ENCODE measurements around the gene LNPEP. TPM values are rescaled to one million over a fixed set of nuclear protein-coding genes. Genes with fewer than 3 reads are reported as not detected.

LNPEP gene
- total RNA-seq, 1 donor from 2014 or later: 19.6 TPM

DNA sequence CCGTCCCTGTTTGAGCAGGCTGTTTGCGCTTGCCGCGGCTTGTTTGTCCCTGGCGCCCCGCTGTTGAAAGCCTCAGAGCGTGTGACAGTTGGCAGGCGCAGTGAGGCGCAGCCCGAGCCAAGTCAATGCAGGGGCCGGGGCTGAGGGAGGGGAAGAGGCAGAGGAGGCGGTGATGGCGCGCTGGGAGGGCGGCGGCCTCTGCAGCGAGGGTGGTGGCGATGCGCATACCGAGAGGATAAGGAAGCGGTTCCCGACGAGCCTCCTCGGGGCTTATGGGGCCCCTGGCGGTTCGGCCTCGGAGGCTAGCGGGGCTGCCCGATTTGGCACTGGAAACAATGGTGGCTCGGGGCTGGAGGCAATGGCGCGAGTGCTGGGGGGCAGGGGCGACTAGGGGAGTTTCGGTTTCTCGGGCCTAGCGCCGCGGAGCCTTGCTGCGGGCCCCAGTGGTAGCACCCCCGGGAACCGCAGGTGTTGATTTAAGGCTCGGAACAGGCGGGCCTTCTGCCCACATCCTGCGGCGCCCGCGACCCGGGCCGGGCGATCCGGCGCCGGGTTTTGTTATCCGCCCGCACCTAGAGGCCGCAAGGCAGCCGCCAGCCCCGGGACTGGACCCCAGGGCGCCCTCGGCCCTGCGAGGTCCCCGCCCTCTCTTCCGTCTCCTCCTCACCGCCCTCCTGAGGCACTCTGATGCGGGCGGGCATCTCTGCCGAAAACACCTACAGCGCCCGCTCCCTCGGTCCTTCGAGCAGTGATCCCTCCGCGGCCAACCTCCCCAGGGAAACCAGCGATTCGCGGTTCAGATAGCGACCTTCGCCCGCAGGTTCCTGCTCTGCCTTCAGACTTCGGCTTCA lies 947 bp upstream of the LNPEP start:
- Mint-ChIP-seq H3K4me3 (peak overlapping the region; percentile 96), H3K9me3 (peaks cover 3% of the 10 kb centered on the region), H3K36me3 (peaks cover 7% of the 10 kb centered on the region), H3K27me3 (ENCODE audit: insufficient read depth, low read depth) (peaks cover 4% of the 10 kb centered on the region), H3K4me1 (peaks cover 37% of the 10 kb centered on the region), H3K27ac (peak overlapping the region; percentile 97)
- H3K27ac ChIP-seq: peak overlapping the region; percentile 81
- H3K4me1 ChIP-seq: peaks cover 12% of the 10 kb centered on the region
- peak; percentile 95 for DNase-seq (ENCODE audit: low spot score)
- peak overlapping the region; percentile 96 for H2AFZ ChIP-seq (replicated peaks)
- peaks cover 4% of the 10 kb centered on the region for H3K79me2 ChIP-seq (ENCODE audit: low read depth)
- H3K36me3 ChIP-seq: no peaks in the 10 kb centered on the region
- no peaks in the 10 kb centered on the region for H4K20me1 ChIP-seq (ENCODE audit: low read depth)
- H3K4me2 ChIP-seq: peak overlapping the region; percentile 93
- H3K27me3 ChIP-seq: peaks cover 26% of the 10 kb centered on the region
- no peak for TF ChIP-seq EZH2phosphoT487 (IDR thresholded peaks at IDR 0.05)
- H3K4me3 ChIP-seq: peak overlapping the region; percentile 90
- peaks cover 26% of the 10 kb centered on the region for H3F3A ChIP-seq (ENCODE audit: low read depth)
- H3K9ac ChIP-seq: no peak overlapping the region
- H3K9me3 ChIP-seq (ENCODE audit: low read depth): no peaks in the 10 kb centered on the region

DNA sequence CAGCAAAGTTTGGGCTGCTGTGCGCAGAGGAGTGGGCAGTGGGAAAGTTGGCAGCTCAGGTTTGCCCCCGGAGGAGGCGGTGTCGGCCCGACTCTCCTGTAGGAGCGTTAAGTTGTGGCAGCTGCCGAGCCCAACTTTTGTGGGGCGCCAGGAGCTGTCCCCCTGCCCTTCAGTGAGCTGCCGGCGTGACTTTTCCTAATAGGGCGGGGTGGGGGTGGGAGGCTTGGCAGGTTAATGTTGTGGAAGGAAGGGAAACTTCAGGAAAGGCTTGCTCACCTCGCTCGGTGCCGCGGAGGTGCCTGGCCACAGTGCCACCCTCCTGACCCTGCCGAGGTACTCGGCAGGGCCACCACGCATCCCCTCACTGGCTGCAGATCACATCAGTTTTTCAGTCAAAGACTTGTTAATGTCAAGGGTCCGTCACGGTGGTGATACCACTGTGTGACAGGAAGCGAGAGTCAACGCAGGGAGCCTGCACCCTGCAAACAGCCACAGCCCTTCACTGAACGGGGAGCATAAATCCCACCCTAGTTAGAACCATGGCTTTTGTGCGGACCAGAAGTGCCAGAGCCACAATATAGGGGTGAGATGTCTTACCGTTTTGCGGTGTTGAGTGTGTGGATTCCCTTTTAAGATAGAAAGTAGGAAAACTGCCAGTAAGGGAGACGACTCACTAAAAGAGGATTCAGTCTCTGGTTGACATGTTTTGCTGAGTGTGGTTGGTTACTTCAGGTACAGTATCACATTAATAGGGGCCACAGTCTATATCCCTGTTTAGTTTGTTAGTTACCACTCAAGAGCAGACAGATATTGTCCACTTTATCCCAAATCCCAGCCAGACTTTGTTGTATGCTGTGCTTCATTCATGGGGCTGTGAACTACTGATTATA lies 796 bp downstream of the LNPEP start:
- DNase-seq (ENCODE audit: low spot score): peak; percentile 60
- Histone ChIP-seq H3K4me2 (peak overlapping the region; percentile 93), H3K9ac (no peak overlapping the region), H3K4me1 (peaks cover 12% of the 10 kb centered on the region), H3K27ac (no peak overlapping the region), H2AFZ (replicated peaks) (peak overlapping the region; percentile 90), H3F3A (ENCODE audit: low read depth) (peaks cover 26% of the 10 kb centered on the region), H3K9me3 (ENCODE audit: low read depth) (no peaks in the 10 kb centered on the region), H4K20me1 (ENCODE audit: low read depth) (no peaks in the 10 kb centered on the region), H3K4me3 (peak overlapping the region; percentile 90), H3K27me3 (peaks cover 26% of the 10 kb centered on the region), H3K36me3 (no peaks in the 10 kb centered on the region), H3K79me2 (ENCODE audit: low read depth) (peaks cover 4% of the 10 kb centered on the region)
- Mint-ChIP-seq H3K9me3 (peaks cover 5% of the 10 kb centered on the region), H3K27me3 (ENCODE audit: insufficient read depth, low read depth) (peaks cover 4% of the 10 kb centered on the region), H3K4me3 (peak overlapping the region; percentile 96), H3K4me1 (peaks cover 32% of the 10 kb centered on the region), H3K36me3 (peaks cover 13% of the 10 kb centered on the region), H3K27ac (peak overlapping the region; percentile 61)
- TF ChIP-seq EZH2 (IDR thresholded peaks at IDR 0.05): no peak
- TF ChIP-seq EZH2phosphoT487 (IDR thresholded peaks at IDR 0.05): no peak
- TF ChIP-seq, protein P1, sequence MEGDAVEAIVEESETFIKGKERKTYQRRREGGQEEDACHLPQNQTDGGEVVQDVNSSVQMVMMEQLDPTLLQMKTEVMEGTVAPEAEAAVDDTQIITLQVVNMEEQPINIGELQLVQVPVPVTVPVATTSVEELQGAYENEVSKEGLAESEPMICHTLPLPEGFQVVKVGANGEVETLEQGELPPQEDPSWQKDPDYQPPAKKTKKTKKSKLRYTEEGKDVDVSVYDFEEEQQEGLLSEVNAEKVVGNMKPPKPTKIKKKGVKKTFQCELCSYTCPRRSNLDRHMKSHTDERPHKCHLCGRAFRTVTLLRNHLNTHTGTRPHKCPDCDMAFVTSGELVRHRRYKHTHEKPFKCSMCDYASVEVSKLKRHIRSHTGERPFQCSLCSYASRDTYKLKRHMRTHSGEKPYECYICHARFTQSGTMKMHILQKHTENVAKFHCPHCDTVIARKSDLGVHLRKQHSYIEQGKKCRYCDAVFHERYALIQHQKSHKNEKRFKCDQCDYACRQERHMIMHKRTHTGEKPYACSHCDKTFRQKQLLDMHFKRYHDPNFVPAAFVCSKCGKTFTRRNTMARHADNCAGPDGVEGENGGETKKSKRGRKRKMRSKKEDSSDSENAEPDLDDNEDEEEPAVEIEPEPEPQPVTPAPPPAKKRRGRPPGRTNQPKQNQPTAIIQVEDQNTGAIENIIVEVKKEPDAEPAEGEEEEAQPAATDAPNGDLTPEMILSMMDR (IDR thresholded peaks at IDR 0.05): no peak

DNA sequence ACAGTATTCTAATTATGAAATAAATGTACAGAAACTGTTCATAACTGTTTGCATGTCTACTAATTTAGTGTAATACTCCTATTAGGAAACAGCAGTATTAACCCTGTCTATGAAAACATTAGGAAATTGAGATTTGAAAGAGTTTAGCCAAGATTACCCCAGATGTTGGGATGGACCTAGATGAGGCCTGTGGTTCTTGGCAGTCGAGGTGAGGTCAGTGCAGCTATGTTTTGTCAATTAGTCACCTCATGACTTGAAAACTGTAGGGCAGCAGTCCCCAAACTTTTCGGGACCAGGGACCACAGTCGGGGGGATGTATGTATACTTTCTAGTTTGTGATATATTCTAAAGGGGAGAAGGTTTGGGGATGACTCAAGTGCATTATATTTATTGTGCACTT lies 4.7 kb downstream of the LNPEP start:
- Histone ChIP-seq H3K36me3 (no peaks in the 10 kb centered on the region), H3F3A (ENCODE audit: low read depth) (peaks cover 5% of the 10 kb centered on the region), H3K4me1 (no peaks in the 10 kb centered on the region), H3K9ac (no peak overlapping the region), H2AFZ (replicated peaks) (no peak overlapping the region), H3K27ac (no peak overlapping the region), H3K4me3 (no peak overlapping the region), H3K79me2 (ENCODE audit: low read depth) (peaks cover 4% of the 10 kb centered on the region), H3K9me3 (ENCODE audit: low read depth) (no peaks in the 10 kb centered on the region), H3K4me2 (no peak overlapping the region), H3K27me3 (peaks cover 26% of the 10 kb centered on the region), H4K20me1 (ENCODE audit: low read depth) (no peaks in the 10 kb centered on the region)
- peaks cover 23% of the 10 kb centered on the region for H3K36me3 Mint-ChIP-seq
- H3K27me3 Mint-ChIP-seq (ENCODE audit: insufficient read depth, low read depth): peaks cover 2% of the 10 kb centered on the region
- peaks cover 20% of the 10 kb centered on the region for H3K4me1 Mint-ChIP-seq
- no peak overlapping the region for H3K4me3 Mint-ChIP-seq
- no peak for DNase-seq (ENCODE audit: low spot score)
- H3K9me3 Mint-ChIP-seq: peaks cover 6% of the 10 kb centered on the region
- TF ChIP-seq, protein P1 (IDR thresholded peaks at IDR 0.05): no peak
- no peak for TF ChIP-seq EZH2phosphoT487 (IDR thresholded peaks at IDR 0.05)
- TF ChIP-seq EZH2 (IDR thresholded peaks at IDR 0.05): no peak
- H3K27ac Mint-ChIP-seq: no peak overlapping the region

All from neural progenitor cell (in vitro differentiated cells).